Caco-2 (cell line): ENCODE data around the gene OVOL1. TPM values are rescaled to one million over a fixed set of nuclear protein-coding genes. Genes with fewer than 3 reads are reported as not detected.

Source experiments
- BruUV-seq: library from RNA; stranded (reverse); fragments of 400-500 nt; replicated peaks from 2 replicates; lab custom pipeline; 2021; lab: Mats Ljungman, UMichigan
- CTCF ChIA-PET: fragments of 300-600 bp; sonication (Branson Sonifier 250); formaldehyde crosslinking; loops from one replicate; lab custom pipeline; 2022; ENCODE audit warnings: antibody characterized with exemption; lab: Charles Lee
- POLR2A ChIA-PET: fragments of 300-600 bp; sonication (Branson Sonifier 250); formaldehyde crosslinking; loops from one replicate; lab custom pipeline; 2022; ENCODE audit warnings: antibody characterized with exemption; lab: Charles Lee
- DNase-seq, 2 experiments: peaks; one replicate each; pipeline versions ENCODE4 v3.0.0 to v3.0.0-alpha.2; 2020 to 2022
- H3K27me3 ChIP-seq: replicated peaks from 2 replicates; pipeline ENCODE4 v1.6.0; 2011; ENCODE audit warnings: low read length; ENCODE audit not compliant: control insufficient read depth, insufficient read depth
- H3K36me3 ChIP-seq: 2 replicates; pipeline ENCODE4 v1.5.1; 2011; ENCODE audit warnings: low read length; ENCODE audit not compliant: control insufficient read depth, insufficient read depth
- H3K4me1 ChIP-seq: fragments of 250-450 bp; sonication (Bioruptor Pico); 2 replicates; pipeline ENCODE4 v1.5.1; 2020; ENCODE audit warnings: mild to moderate bottlenecking
- H3K4me3 ChIP-seq: 2 replicates; pipeline ENCODE4 v1.5.1; 2011; ENCODE audit warnings: low read depth, mild to moderate bottlenecking, control low read depth, low read length
- H3K9me3 ChIP-seq: fragments of 250-450 bp; sonication (Bioruptor Pico); 2 replicates; pipeline ENCODE4 v1.5.1; 2020; ENCODE audit warnings: mild to moderate bottlenecking, moderate library complexity
- H3K27ac Mint-ChIP-seq: one replicate; pipeline ENCODE4 v1.8.0; 2022; ENCODE audit warnings: mixed read lengths; ENCODE audit not compliant: unreplicated experiment
- H3K27me3 Mint-ChIP-seq: one replicate; pipeline ENCODE4 v1.8.0; 2022; ENCODE audit warnings: mixed read lengths; ENCODE audit not compliant: insufficient read depth, unreplicated experiment
- H3K36me3 Mint-ChIP-seq: one replicate; pipeline ENCODE4 v1.8.0; 2022; ENCODE audit warnings: mild to moderate bottlenecking, mixed read lengths; ENCODE audit not compliant: insufficient read depth, unreplicated experiment
- H3K4me1 Mint-ChIP-seq: one replicate; pipeline ENCODE4 v1.8.0; 2022; ENCODE audit warnings: low read depth, mixed read lengths; ENCODE audit not compliant: unreplicated experiment
- H3K4me3 Mint-ChIP-seq: one replicate; pipeline ENCODE4 v1.8.0; 2022; ENCODE audit warnings: mild to moderate bottlenecking, moderate library complexity, mixed read lengths; ENCODE audit not compliant: unreplicated experiment
- H3K9me3 Mint-ChIP-seq: one replicate; pipeline ENCODE4 v1.8.0; 2022; ENCODE audit warnings: mixed read lengths; ENCODE audit not compliant: unreplicated experiment
- intact Hi-C: fragments of 100-400 bp; cut with micrococcal nuclease; formaldehyde crosslinking; loops from one replicate; pipeline ENCODE4 v1.10.0; 2022; ENCODE audit not compliant: unreplicated experiment
- total RNA-seq: library from RNA; stranded (reverse); gene quantifications from 2 replicates; pipeline ENCODE4 v1.2.3, GENCODE V29; 2022
- TF ChIP-seq, protein P1 (sequence below), 2 experiments: fragments of 200-600 bp in 1 of 2; IDR thresholded peaks; 1 replicate in 1 of 2; 2 replicates in 1 of 2; pipeline versions ENCODE4 v1.5.1 to v1.8.0; 2011 to 2022; ENCODE audit warnings: antibody characterized with exemption in 1 of 2, control low read depth in 1 of 2, inconsistent platforms in 1 of 2, low read depth in 1 of 2, low read length in 1 of 2, mild to moderate bottlenecking in 1 of 2, moderate library complexity in 1 of 2; ENCODE audit not compliant: insufficient read depth in 1 of 2, severe bottlenecking in 1 of 2, unreplicated experiment in 1 of 2

Gene OVOL1
- total RNA-seq, 1 experiment from 2014 or later, result 21.2 TPM

DNA sequence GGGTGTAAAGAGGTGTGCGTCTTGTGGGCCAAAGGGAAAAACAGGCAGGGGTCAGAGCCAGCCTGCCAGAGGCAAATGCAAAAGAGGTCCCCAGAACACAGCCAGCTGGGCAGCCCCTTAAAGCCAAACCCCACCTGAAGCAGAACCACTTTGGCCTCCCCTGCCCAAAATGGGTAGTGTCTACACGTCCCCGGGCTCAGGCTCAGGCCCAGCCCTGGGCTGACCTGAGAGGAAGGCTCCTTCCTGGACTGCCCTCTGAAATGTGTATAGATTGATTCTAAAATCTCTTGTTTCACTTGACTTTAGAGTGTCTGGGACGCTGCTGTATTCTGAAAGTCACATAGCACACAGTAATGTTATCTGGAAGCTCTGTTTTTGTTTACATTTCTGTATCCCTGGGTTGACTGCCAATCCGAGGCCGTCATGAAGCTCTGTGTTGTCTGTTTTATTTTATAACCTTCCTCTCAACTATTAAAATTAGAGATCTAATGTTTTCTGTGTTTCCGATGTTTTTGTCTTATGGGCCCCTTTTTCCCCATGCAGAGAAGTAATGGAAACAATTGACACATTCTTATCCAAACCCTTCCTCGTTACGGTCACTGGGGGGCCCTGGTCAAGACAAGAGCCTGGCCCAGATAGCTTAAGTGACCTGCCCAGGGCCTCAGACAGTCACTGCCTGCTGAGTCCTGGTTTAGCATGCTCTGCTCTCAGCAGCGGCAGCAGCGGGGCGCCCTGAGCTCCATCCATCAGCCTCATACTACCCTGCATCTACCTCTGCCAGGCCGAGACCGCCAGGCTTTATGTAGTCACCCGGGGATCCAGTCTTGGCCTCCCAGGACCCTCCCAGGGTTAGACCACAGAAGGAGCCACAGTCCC is 10.1 kb downstream of the OVOL1 start:
- Histone ChIP-seq H3K4me3 (no peak overlapping the region), H3K9me3 (no peaks in the 10 kb centered on the region), H3K27me3 (no peaks in the 10 kb centered on the region), H3K36me3 (peaks cover 7% of the 10 kb centered on the region; the same call in 1 of the 2 replicates), H3K4me1 (peaks cover 9% of the 10 kb centered on the region; the same call in 1 of the 2 replicates)
- no peak overlapping the region for H3K4me3 Mint-ChIP-seq
- H3K36me3 Mint-ChIP-seq, result peaks cover 40% of the 10 kb centered on the region
- intact Hi-C loops, result no loop called here
- no peaks in the 10 kb centered on the region for H3K9me3 Mint-ChIP-seq
- DNase-seq, result no peak
- no peaks in the 10 kb centered on the region for H3K27me3 Mint-ChIP-seq
- no peak overlapping the region for H3K27ac Mint-ChIP-seq
- CTCF ChIA-PET, result interaction anchor here (1.1 to 1.2 kb wide), 3 partner anchors 17 to 63 kb away, joined by 3 read pairs; partner anchors contain the start of genes AP5B1 and MUS81
- peaks cover 14% of the 10 kb centered on the region for H3K4me1 Mint-ChIP-seq
- TF ChIP-seq, protein P1, sequence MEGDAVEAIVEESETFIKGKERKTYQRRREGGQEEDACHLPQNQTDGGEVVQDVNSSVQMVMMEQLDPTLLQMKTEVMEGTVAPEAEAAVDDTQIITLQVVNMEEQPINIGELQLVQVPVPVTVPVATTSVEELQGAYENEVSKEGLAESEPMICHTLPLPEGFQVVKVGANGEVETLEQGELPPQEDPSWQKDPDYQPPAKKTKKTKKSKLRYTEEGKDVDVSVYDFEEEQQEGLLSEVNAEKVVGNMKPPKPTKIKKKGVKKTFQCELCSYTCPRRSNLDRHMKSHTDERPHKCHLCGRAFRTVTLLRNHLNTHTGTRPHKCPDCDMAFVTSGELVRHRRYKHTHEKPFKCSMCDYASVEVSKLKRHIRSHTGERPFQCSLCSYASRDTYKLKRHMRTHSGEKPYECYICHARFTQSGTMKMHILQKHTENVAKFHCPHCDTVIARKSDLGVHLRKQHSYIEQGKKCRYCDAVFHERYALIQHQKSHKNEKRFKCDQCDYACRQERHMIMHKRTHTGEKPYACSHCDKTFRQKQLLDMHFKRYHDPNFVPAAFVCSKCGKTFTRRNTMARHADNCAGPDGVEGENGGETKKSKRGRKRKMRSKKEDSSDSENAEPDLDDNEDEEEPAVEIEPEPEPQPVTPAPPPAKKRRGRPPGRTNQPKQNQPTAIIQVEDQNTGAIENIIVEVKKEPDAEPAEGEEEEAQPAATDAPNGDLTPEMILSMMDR (IDR thresholded peaks at IDR 0.05; ENCODE audit: insufficient read depth in 1 of 2, low read depth in 1 of 2, low read length in 1 of 2, severe bottlenecking in 1 of 2, unreplicated experiment in 1 of 2), result no peak
- TSS peak; percentile 25 for BruUV-seq
- POLR2A ChIA-PET, result interaction anchor here (1.1 kb wide), 1 partner anchor 10 kb away, joined by 7 read pairs; the partner anchor contains the start of gene OVOL1

DNA sequence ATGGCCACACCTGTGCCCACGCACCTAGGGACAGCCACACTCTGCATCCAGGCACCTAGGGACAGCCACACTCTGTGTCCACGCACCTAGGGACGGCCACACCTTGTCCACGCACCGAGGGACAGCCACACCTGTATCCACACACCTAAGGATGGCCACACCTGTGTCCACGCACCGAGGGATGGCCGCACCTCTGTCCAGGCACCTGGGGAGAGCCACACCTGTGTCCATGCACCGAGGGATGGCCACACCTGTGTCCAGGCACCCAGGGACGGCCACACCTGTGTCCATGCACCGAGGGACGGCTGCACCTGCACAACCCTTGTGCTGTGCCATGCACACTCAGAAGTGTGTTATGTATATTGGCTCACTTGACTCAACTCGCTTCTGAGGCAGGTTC is 10.8 kb downstream of the OVOL1 start:
- Histone ChIP-seq H3K27me3 (no peaks in the 10 kb centered on the region), H3K4me1 (peaks cover 9% of the 10 kb centered on the region; the same call in 1 of the 2 replicates), H3K36me3 (peaks cover 5% of the 10 kb centered on the region; the same call in 1 of the 2 replicates), H3K9me3 (no peaks in the 10 kb centered on the region), H3K4me3 (no peak overlapping the region)
- Mint-ChIP-seq H3K36me3 (peaks cover 37% of the 10 kb centered on the region), H3K9me3 (no peaks in the 10 kb centered on the region), H3K4me3 (no peak overlapping the region), H3K27ac (no peak overlapping the region), H3K4me1 (peaks cover 14% of the 10 kb centered on the region), H3K27me3 (no peaks in the 10 kb centered on the region)
- DNase-seq, result no peak
- TF ChIP-seq, protein P1 (IDR thresholded peaks at IDR 0.05; ENCODE audit: insufficient read depth in 1 of 2, low read depth in 1 of 2, low read length in 1 of 2, severe bottlenecking in 1 of 2, unreplicated experiment in 1 of 2), result no peak
- POLR2A ChIA-PET, result interaction anchor here (1.1 kb wide), 1 partner anchor 11 kb away, joined by 7 read pairs; the partner anchor contains the start of gene OVOL1
- CTCF ChIA-PET, result interaction anchor here (1.1 to 1.2 kb wide), 2 partner anchors 17 to 62 kb away, joined by 3 read pairs; partner anchors contain the start of genes AP5B1 and MUS81
- no TSS peak for BruUV-seq
- intact Hi-C loops, result no loop called here

DNA sequence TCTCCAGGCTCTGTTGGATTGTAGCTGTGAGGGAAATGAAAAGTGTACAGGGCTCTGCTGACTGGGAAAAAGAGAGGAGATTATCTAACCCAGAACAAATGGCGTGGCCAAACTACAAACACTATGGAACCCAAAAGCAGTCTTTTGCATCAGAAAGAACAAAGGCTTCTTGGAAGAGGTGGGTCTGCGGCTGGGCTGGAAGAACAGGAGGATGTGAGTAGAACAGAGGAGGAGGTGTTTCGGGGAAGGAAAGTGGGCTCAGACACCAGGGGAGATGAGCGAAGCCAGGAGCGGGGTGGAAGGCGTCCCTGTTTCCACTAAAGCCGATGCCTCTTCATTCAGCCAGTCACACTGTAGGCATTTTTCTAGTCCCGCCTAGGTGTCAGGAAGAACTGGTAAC is 12.0 kb downstream of the OVOL1 start:
- Mint-ChIP-seq H3K4me1 (peaks cover 18% of the 10 kb centered on the region), H3K36me3 (peaks cover 30% of the 10 kb centered on the region), H3K9me3 (no peaks in the 10 kb centered on the region), H3K27me3 (no peaks in the 10 kb centered on the region), H3K4me3 (no peak overlapping the region), H3K27ac (no peak overlapping the region)
- Histone ChIP-seq H3K9me3 (no peaks in the 10 kb centered on the region), H3K4me1 (peaks cover 9% of the 10 kb centered on the region; the same call in 1 of the 2 replicates), H3K27me3 (no peaks in the 10 kb centered on the region), H3K36me3 (peaks cover 5% of the 10 kb centered on the region; the same call in 1 of the 2 replicates), H3K4me3 (no peak overlapping the region)
- no peak for DNase-seq
- intact Hi-C loops, result no loop called here
- TF ChIP-seq, protein P1 (IDR thresholded peaks at IDR 0.05; ENCODE audit: insufficient read depth in 1 of 2, low read depth in 1 of 2, low read length in 1 of 2, severe bottlenecking in 1 of 2, unreplicated experiment in 1 of 2), result no peak
- POLR2A ChIA-PET, result no interaction called here
- CTCF ChIA-PET, result no interaction called here
- no TSS peak for BruUV-seq
